Lung (tissue), 12 donors: Measurements from ENCODE around the gene COQ9. TPM values are rescaled to one million over a fixed set of nuclear protein-coding genes. Genes with fewer than 3 reads are reported as not detected.

Source experiments
- ATAC-seq: fragments of 200-7000 bp; cut with Tn5 transposase; one replicate; pipeline ENCODE4 v1.9.1; 2020; ENCODE audit warnings: moderate number of reproducible peaks; ENCODE audit not compliant: insufficient read depth, low FRiP score
- DNase-seq, 3 donors: peaks; one replicate each; pipeline ENCODE4 v3.0.0-alpha.2; 2013 to 2017
- H3K27ac ChIP-seq, 2 donors: one replicate each; pipeline ENCODE4 v1.5.1; 2013; ENCODE audit warnings: mild to moderate bottlenecking in 2 of 2, moderate library complexity in 2 of 2, control low read depth in 1 of 2, inconsistent platforms in 1 of 2, low read depth in 1 of 2, low read length in 1 of 2
- H3K27me3 ChIP-seq, 3 donors: one replicate each; pipeline ENCODE4 v1.5.1; 2013; ENCODE audit warnings: low read length in 2 of 3; ENCODE audit not compliant: control insufficient read depth in 3 of 3, insufficient read depth in 3 of 3
- H3K36me3 ChIP-seq, 4 donors: one replicate each; pipeline ENCODE4 v1.5.1; 2013; ENCODE audit warnings: low read length in 4 of 4, mild to moderate bottlenecking in 1 of 4, moderate library complexity in 1 of 4; ENCODE audit not compliant: control insufficient read depth in 4 of 4, insufficient read depth in 4 of 4
- H3K4me1 ChIP-seq, 5 donors: one replicate each; pipeline ENCODE4 v1.5.1; 2013; ENCODE audit warnings: low read length in 5 of 5, mild to moderate bottlenecking in 2 of 5, moderate library complexity in 1 of 5; ENCODE audit not compliant: control insufficient read depth in 5 of 5, insufficient read depth in 5 of 5
- H3K4me3 ChIP-seq: one replicate; pipeline ENCODE4 v1.5.1; 2013; ENCODE audit warnings: mild to moderate bottlenecking, control low read depth, moderate library complexity
- H3K9ac ChIP-seq, 2 donors: one replicate each; pipeline ENCODE4 v1.5.1; 2013; ENCODE audit warnings: low read length in 2 of 2, control low read depth in 1 of 2; ENCODE audit not compliant: insufficient read depth in 1 of 2
- H3K9me3 ChIP-seq, 4 donors: one replicate each; pipeline ENCODE4 v1.5.1; 2013; ENCODE audit warnings: low read length in 3 of 4, mild to moderate bottlenecking in 1 of 4, moderate library complexity in 1 of 4; ENCODE audit not compliant: control insufficient read depth in 4 of 4, insufficient read depth in 3 of 4
- WGBS, 2 donors: extraction: QIAGEN DNeasy Blood & Tissue Kit; methylation state at CpG; one replicate each; pipeline ENCODE4 v1.1.7; 2013; 5-methylcytosine and 5-hydroxymethylcytosine counted together
- polyA plus RNA-seq, 2 donors: library from polyadenylated mRNA; stranded (reverse); fragments of 200-250 nt; gene quantifications; one replicate each; pipeline ENCODE4 v1.2.1, GENCODE V29; 2013
- total RNA-seq, 2 donors: library from RNA; depleted of rRNA in 1 of 2; stranded (reverse); fragments of >200 nt in 1 of 2; gene quantifications; one replicate each; pipeline ENCODE4 v1.2.1, GENCODE V29; 2014 to 2021
- TF ChIP-seq, protein P1 (sequence below): IDR thresholded peaks from 2 replicates; pipeline ENCODE4 v1.5.1; 2012; ENCODE audit warnings: mild to moderate bottlenecking; ENCODE audit errors: control extremely low read depth, extremely low read depth
- donor health status: control.
- donor health status: control.
- donor health status: Bipolar disorder and iron deficiency.
- donor health status: healthy.
- donor health status: DM: yes; HTN: yes; CAD: no.

The COQ9 gene
- total and polyA plus RNA-seq, 4 donors: 42.2 to 59.5 (median 46.8) TPM

DNA sequence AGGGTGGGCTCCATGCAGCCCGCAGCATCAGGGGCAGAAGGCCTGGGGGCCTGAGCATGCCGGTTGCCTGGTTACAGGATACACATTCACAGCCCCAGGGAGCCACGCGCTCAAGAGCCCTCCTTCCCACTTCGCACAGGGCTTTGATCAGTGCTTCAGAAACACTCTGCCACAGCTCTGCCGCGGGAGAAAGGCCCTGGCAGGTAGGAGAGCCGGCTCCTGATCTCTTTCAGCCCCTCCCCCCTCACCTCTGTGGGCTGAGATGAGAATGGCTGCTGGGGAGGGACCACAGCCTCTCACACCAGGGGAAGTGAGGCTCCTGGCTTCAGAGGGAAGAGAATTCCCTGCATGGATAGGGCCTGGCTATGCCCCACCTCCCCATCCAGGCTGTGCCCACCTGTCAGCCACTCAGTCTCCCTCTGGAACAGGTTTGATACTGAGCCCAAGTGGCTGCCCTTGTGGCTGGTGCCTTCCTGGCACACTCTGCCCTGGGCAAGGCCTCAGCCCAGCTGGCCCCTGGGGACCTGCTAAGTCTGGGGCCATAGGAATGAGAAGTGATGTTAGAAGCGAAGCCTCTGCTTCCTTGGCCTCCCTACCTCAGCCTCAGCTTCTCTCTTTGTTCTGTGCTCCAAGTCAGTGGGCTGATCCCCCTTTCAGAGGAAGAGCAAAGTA lies 30.4 kb downstream of the COQ9 start:
- Histone ChIP-seq H3K27ac (peak overlapping the region in 1 of 2 donors; percentile 18), H3K4me3 (no peak overlapping the region), H3K4me1 (peaks cover 0 to 34% (median 3%) of the 10 kb centered on the region in 5 donors), H3K27me3 (no peaks in the 10 kb centered on the region), H3K9me3 (no peaks in the 10 kb centered on the region), H3K9ac (no peak overlapping the region), H3K36me3 (peaks cover 0 to 19% (median 15%) of the 10 kb centered on the region in 4 donors)
- TF ChIP-seq, protein P1, sequence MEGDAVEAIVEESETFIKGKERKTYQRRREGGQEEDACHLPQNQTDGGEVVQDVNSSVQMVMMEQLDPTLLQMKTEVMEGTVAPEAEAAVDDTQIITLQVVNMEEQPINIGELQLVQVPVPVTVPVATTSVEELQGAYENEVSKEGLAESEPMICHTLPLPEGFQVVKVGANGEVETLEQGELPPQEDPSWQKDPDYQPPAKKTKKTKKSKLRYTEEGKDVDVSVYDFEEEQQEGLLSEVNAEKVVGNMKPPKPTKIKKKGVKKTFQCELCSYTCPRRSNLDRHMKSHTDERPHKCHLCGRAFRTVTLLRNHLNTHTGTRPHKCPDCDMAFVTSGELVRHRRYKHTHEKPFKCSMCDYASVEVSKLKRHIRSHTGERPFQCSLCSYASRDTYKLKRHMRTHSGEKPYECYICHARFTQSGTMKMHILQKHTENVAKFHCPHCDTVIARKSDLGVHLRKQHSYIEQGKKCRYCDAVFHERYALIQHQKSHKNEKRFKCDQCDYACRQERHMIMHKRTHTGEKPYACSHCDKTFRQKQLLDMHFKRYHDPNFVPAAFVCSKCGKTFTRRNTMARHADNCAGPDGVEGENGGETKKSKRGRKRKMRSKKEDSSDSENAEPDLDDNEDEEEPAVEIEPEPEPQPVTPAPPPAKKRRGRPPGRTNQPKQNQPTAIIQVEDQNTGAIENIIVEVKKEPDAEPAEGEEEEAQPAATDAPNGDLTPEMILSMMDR: no peak
- WGBS, 2 donors: 59 to 63% methylated on average over 9 of the region's 9 CpGs
- no peak for ATAC-seq
- DNase-seq: peak in 2 of 3 donors; percentile 35 to 47

DNA sequence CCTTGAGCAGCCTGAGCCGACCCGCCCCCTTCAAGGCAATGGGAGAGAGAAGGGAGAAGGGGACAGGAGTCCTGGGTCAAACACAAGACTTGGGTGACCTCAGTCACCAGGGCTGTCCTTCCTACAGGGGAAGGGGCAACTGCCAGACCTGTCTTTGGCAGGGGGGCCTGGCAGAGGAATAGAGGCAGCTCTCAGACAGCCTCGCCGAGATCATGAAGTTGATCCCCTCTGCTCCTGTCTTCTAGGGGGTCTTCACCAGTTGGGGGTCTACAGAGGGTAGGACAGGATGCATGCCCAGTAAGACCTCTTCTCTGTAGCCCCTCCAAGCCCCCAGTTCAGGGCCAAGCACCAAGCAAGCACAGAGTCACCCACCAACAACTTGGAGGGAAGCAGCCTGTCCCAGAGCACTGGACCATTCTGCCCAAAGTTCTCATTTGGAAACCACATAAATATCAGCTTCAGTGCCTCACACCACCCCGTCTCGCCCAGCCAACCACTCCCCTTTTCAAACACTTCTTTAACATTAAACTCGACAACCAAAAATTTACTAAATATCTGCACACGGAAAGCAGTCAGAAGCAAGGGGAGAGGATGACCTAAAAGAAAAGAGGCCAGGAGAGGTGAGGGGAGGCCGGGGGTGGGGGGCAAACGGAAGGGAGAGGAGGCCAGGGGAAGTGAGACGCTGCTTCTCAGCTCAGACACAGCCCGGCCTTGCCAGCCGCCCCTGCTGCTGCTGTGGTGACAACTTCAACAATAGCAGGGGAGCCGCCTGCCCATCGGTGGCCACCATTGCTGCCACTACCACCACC lies 31.3 kb downstream of the COQ9 start:
- no peak for DNase-seq
- H3K27me3 ChIP-seq: no peaks in the 10 kb centered on the region
- WGBS, 2 donors: 41 to 43% methylated on average over 14 to 15 of the region's 15 CpGs
- peak overlapping the region; percentile 20 for H3K4me3 ChIP-seq
- peaks cover 0 to 10% (median 9%) of the 10 kb centered on the region in 4 donors for H3K36me3 ChIP-seq
- ATAC-seq: no peak
- H3K27ac ChIP-seq: peak overlapping the region in 1 of 2 donors; percentile 52
- TF ChIP-seq, protein P1: no peak
- H3K9ac ChIP-seq: no peak overlapping the region
- H3K9me3 ChIP-seq: no peaks in the 10 kb centered on the region
- peaks cover 0 to 34% (median 3%) of the 10 kb centered on the region in 5 donors for H3K4me1 ChIP-seq

DNA sequence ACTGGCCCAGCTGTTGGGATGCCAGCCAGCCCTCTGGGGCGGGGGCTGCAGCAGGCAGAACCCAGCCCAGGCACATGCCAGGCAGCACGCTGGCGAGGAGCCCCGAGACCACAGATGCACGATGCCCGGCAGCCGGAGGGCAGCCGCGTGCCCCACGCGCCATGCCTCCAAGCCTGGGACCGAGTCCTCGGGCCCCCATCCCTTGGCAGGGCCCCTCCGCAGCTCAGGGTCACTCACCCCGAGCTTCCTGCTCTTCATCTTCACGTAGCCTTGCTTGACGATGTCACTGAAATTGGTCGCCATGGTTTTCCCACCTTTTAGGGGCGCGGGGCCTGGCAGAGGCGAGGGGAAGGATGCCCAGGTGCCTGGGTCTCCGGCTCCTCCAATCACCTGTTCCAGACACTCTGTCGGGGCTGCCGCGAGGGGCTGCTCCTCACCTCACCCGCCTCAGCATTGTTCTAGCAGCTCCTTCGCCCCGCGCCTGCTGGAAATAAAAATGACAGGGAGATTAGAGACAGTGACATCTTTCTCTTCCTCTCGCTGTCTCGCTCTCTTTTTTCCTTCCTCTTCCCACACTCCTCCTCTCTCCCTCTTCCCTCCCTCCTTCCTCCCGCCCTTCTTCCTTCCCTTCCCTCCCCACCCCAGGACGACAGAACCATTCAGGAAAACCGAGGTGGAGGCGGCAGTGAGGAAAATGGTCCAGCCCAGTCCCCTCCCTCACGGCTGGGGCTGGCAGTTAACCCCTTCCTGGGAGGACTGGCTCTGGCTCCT lies 32.1 kb downstream of the COQ9 start:
- TF ChIP-seq, protein P1: no peak
- peak overlapping the region; percentile 20 for H3K4me3 ChIP-seq
- peaks cover 0 to 6% (median 4%) of the 10 kb centered on the region in 4 donors for H3K36me3 ChIP-seq
- peak overlapping the region in 1 of 2 donors; percentile 52 for H3K27ac ChIP-seq
- no peaks in the 10 kb centered on the region for H3K27me3 ChIP-seq
- DNase-seq (peak; percentile 60 to 76 (median 60)), ATAC-seq (no peak)
- 25 to 34% methylated on average over 27 to 36 of the region's 36 CpGs for WGBS, 2 donors
- peaks cover 0 to 34% (median 3%) of the 10 kb centered on the region in 5 donors for H3K4me1 ChIP-seq
- peak overlapping the region in 1 of 2 donors; percentile 11 for H3K9ac ChIP-seq
- no peaks in the 10 kb centered on the region for H3K9me3 ChIP-seq
